Fibroblast of mammary gland (primary cell): ENCODE data around the gene IFITM1.

Source experiments
- DNase-seq: peaks from one replicate; pipeline ENCODE4 v3.0.0-alpha.2; 2010; ENCODE audit warnings: low read depth
- H3K4me3 ChIP-seq: 2 replicates; pipeline ENCODE4 v1.5.1; 2011; ENCODE audit warnings: low read depth, mild to moderate bottlenecking, low read length, moderate library complexity; ENCODE audit not compliant: control insufficient read depth
- TF ChIP-seq, protein P1 (sequence below): conservative IDR thresholded peaks from 2 replicates; pipeline ENCODE4 v1.5.1; 2011; ENCODE audit warnings: low read depth, low read length, inconsistent platforms; ENCODE audit not compliant: control insufficient read depth, insufficient read depth

IFITM1 gene

DNA sequence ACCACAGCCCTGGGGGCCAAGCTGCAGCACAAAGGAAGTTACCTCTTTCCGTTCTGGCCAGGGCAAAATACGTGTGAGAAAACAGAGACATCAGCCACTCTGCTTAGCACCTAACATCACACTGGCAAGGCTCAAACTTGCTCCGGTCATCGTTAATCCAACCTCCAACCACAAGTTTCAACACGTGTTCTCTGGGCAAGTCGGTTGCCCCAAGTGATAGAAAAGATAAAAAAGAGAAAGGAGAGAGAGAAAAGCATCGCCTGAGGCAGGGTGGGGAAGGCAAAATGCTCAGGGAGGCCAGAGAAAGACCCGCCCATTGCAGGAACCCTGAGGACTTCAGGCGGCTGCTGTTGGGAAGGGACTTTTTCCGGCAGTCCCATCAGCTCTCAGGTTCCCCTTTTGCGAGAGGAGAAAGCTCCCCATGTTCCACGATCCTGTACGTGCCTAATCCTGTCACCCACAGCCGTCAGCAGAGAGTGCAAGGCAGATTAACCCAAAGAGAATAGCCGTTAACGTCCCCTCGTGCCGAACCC is 36.9 kb downstream of the IFITM1 start:
- TF ChIP-seq, protein P1, sequence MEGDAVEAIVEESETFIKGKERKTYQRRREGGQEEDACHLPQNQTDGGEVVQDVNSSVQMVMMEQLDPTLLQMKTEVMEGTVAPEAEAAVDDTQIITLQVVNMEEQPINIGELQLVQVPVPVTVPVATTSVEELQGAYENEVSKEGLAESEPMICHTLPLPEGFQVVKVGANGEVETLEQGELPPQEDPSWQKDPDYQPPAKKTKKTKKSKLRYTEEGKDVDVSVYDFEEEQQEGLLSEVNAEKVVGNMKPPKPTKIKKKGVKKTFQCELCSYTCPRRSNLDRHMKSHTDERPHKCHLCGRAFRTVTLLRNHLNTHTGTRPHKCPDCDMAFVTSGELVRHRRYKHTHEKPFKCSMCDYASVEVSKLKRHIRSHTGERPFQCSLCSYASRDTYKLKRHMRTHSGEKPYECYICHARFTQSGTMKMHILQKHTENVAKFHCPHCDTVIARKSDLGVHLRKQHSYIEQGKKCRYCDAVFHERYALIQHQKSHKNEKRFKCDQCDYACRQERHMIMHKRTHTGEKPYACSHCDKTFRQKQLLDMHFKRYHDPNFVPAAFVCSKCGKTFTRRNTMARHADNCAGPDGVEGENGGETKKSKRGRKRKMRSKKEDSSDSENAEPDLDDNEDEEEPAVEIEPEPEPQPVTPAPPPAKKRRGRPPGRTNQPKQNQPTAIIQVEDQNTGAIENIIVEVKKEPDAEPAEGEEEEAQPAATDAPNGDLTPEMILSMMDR: no peak
- DNase-seq: no peak
- H3K4me3 ChIP-seq: no peak overlapping the region

DNA sequence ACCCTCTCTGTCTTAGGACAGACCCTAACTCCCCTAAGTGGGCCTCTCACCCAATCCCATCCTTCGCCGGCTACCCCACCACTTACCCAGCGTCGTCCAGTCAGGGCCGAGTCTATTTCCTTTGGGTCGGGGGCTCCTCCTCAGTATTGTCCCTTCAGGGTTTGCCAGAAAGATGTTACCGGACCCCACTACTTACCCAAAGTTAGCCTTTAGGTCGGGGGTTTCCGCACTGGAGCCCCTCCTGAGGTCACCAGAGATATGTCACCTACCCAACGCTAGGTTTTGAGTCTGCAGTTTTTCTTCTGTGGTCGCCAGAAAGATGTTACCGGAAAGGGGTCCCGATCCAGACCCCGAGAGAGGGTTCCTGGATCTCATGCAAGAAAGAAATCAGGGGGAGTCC is 37.6 kb downstream of the IFITM1 start:
- TF ChIP-seq, protein P1: no peak
- no peak for DNase-seq
- H3K4me3 ChIP-seq: no peak overlapping the region

DNA sequence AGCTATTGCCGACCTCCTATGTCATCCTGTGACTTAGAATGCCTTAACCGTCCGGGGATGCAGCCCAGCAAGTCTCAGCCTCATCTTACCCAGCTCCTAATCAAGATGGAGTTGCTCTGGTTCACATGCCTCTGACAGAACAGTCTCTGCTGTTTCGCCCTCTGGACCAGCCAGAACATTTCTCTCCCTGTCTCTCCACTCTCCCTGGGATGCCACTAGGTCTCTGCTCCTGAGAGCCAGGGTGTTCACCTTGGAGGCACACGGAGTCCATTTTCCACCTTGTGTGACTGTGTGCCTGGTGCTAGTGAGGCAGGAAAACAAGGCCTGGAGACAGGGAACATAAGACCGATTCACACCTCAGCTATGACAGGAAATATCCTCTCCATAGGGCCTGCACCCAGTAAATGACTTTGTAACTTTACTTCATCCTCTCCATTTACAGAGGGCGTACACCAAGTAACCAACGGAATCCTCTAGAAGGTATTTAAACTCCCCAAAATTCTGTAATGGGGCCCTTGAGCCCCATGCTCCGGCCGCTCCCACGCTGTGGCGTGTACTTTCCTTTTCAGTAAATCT is 38.7 kb downstream of the IFITM1 start:
- no peak for DNase-seq
- H3K4me3 ChIP-seq: no peak overlapping the region
- TF ChIP-seq, protein P1: no peak

DNA sequence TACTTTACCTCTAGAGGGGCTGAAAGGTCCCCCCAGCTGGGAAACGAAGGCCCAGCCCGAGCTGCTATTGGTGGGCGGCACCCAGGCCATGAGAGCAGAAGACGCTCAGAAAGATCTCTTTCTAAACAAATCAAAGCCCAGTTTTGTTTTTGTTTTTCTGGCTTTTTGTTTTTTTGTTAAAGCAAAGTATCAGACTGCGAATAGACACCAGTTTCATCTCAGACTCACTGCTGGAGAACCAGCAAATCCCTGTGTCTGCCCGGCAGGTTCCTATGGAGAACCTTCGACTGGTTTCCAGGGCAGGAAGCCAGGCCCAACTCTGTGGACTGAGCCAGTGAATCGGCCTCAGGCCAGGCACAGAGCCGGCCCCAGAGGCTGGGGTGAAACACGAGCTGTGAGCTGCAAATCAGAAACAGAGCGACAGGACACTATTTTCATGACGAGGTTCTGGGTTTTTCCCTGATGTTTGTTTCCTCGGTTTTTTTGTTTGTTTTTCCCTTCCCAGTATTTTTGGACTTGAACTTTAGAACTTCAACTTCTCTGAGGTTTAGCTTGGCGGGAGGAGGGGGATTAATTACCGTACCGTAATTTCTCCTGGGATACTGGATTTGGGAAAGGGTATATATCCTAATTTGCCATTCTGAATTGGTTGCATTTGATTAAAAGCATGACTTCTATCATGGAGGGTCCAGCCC is 39.5 kb downstream of the IFITM1 start:
- TF ChIP-seq, protein P1: no peak
- peak; percentile 87 for DNase-seq
- no peak overlapping the region for H3K4me3 ChIP-seq

DNA sequence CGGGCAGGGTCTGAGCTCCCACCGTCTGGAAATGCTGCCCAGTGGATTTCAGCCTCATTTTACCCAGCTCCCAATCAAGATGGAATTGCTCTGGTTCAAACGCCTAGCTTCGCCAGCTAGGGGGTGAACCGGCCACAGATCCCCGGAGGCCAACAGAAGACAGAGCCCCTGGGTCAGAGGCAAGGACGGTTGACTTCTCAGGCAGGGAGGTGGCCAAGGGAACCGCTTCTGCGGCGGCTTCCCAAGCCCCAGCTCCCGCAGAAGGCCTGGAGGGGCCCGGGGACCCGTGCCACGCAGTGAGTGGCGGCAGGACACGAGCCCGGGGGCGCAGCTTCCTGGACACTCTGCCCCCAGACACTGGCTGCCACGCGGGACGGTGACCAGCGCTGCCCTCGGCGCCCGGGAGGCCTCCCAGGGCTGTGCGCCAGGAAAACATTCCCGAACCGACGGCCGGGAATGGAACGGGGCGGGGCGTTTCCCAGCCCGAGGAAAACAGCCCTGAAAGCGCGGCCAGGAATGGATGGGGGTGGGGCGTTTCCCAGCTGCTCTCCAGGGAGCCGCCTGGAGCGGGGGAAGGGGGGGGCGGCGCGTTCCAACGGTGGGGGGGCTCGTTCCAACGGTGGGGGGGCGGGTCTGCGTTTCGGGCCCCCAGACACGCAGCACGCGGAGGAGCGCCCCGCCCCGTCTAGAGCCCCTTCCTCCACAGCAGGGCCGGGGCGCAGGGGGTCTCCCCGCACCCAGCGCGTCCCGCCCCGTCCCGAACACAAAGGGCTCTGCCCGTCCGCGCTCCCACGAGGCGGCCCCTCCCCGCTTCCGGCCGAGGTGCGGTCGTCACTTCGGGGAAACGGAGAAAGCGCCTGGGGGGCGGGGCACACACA is 42.0 kb downstream of the IFITM1 start:
- TF ChIP-seq, protein P1: no peak
- DNase-seq: peak; percentile 92
- H3K4me3 ChIP-seq: peak overlapping the region; percentile 26

DNA sequence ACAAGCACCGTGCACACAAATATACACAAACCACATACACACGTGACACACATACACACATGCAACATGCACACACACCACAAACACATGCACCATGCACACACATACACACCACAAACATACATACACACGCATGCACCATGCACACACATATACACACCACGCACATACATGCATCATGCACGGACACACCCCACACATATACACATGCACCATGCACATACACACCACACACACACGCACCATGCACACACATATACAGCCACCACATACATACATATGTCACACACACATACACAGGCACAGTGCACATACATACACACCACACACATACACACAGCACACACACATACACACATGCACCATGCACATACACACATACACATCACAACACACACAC is 42.8 kb downstream of the IFITM1 start:
- no peak for DNase-seq
- no peak overlapping the region for H3K4me3 ChIP-seq
- TF ChIP-seq, protein P1: no peak
